ENCODE results near the gene ERP44. TPM values are rescaled to one million over a fixed set of nuclear protein-coding genes. Genes with fewer than 3 reads are reported as not detected.

The ERP44 gene
- total and polyA plus RNA-seq, 3 donors from 2014 or later: 14.6 to 18.3 (median 17.8) TPM

DNA sequence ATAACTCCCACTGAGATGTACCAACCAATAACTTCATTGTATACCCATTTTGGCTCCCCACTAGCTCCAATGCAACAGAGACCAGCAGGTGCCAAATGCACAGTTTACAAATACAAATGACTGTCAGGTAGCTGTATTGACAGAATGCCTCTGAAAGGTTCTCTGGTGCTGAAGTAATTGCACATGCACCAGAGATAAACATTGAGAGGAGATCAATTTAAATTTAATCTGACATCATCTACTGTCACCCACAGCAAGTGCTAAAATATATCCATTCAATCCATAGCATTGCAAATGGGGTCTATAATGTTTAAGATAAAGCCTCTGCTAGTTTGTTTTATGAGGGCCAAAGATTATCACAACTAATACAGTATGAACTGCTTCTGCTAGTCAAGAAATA is 112.2 kb downstream of the ERP44 start:
- Histone ChIP-seq H3K27me3 (no peaks in the 10 kb centered on the region), H3K4me3 (no peak overlapping the region), H3K36me3 (ENCODE audit: low read depth, missing control alignments) (no peaks in the 10 kb centered on the region), H3K27ac (no peak overlapping the region), H3K4me1 (no peaks in the 10 kb centered on the region), H3K9me3 (no peaks in the 10 kb centered on the region)
- DNase-seq: no peak
- intact Hi-C loops (cut with DNase I; ENCODE audit: low total_unique reads): no loop called here
- no peak for TF ChIP-seq POLR2A (IDR thresholded peaks at IDR 0.05)
- TF ChIP-seq, protein P1, sequence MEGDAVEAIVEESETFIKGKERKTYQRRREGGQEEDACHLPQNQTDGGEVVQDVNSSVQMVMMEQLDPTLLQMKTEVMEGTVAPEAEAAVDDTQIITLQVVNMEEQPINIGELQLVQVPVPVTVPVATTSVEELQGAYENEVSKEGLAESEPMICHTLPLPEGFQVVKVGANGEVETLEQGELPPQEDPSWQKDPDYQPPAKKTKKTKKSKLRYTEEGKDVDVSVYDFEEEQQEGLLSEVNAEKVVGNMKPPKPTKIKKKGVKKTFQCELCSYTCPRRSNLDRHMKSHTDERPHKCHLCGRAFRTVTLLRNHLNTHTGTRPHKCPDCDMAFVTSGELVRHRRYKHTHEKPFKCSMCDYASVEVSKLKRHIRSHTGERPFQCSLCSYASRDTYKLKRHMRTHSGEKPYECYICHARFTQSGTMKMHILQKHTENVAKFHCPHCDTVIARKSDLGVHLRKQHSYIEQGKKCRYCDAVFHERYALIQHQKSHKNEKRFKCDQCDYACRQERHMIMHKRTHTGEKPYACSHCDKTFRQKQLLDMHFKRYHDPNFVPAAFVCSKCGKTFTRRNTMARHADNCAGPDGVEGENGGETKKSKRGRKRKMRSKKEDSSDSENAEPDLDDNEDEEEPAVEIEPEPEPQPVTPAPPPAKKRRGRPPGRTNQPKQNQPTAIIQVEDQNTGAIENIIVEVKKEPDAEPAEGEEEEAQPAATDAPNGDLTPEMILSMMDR (IDR thresholded peaks at IDR 0.05): no peak

DNA sequence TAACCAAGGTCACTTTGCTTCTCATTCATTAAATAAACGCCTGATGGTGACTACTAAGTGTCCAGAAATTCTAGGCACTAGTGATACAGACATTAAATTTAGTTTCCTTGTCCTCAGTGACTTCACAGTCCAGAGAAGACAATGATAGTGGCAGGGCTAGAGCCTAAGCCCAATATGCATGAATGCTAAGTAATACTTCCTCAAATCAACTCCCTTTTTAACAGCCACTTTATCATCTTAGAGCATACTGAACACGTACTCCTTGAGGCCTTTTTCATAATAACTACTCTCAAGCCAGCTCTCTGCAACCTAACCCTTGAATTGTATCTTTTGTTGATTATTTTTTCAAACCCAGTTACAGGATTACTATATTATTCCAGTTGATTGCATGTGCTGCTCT is 118.2 kb downstream of the ERP44 start:
- no peak for TF ChIP-seq POLR2A (IDR thresholded peaks at IDR 0.05)
- TF ChIP-seq, protein P1 (IDR thresholded peaks at IDR 0.05): no peak
- Histone ChIP-seq H3K27me3 (no peaks in the 10 kb centered on the region), H3K36me3 (ENCODE audit: low read depth, missing control alignments) (no peaks in the 10 kb centered on the region), H3K4me1 (no peaks in the 10 kb centered on the region), H3K27ac (no peak overlapping the region), H3K4me3 (no peak overlapping the region), H3K9me3 (no peaks in the 10 kb centered on the region)
- DNase-seq: no peak
- WGBS, 2 donors: 61 to 68% methylated on average over 2 of the region's 2 CpGs
- intact Hi-C loops (cut with DNase I; ENCODE audit: low total_unique reads): no loop called here

DNA sequence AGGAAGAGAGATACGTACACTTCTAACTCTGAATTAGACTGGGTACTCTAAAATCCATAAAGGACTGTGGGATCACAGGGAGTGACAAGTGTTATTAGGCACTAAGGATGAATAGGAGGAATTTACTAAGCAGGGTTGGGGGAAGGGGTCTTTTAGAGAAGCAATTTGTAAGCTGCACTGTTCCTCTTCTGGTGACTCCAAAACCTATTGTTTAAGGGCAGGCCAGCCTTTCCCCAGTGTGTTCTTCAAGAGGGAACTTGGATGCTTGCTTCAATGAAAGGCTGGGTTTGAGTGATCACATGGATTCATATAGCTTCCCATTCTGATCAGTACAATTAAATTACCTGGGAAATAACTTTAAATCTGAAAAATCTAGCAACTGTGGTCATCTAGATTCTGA is 120.6 kb downstream of the ERP44 start:
- no peak for DNase-seq
- intact Hi-C loops (cut with DNase I; ENCODE audit: low total_unique reads): no loop called here
- WGBS, 2 donors: 70 to 73% methylated on average over 1 of the region's 1 CpG

DNA sequence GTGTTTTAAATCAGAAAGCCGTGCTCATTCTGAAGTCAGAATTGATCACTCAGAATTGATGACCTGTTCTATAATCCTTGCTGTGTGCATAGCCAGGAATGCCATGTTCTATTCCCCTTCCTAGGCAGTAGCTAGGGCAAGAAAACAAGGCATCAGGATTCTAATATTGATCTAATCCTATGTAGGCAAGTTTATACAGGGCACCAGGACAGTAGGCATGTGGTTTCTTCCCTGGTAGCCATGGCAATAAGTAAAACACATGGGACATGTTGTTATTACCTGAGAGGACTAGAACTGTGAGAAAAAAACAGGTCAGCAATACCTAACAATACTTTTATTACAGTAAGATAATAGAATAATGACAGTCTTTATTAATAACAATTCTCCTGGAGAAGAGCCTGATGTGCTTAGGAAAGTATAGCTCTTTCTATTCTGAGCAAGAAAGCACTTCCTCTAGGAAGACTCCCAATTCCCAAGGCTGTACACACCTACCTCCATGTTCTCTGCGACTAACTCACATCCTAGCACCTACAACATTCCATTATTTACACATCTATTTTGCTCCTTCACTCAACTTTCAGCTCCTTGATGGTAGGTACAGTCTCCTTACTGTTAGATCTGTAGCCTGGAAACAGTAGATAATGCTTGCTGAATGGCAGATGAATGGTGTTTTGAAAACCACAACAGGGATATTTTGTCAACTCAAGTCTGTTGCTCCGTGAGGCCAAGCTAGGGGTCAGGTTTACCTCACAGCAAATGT is 121.6 kb downstream of the ERP44 start:
- Histone ChIP-seq H3K4me1 (no peaks in the 10 kb centered on the region), H3K4me3 (no peak overlapping the region), H3K36me3 (ENCODE audit: low read depth, missing control alignments) (no peaks in the 10 kb centered on the region), H3K27me3 (no peaks in the 10 kb centered on the region), H3K27ac (no peak overlapping the region), H3K9me3 (no peaks in the 10 kb centered on the region)
- no peak for TF ChIP-seq POLR2A (IDR thresholded peaks at IDR 0.05)
- TF ChIP-seq, protein P1 (IDR thresholded peaks at IDR 0.05): no peak
- WGBS, 2 donors: 88 to 92% methylated on average over 3 of the region's 3 CpGs
- intact Hi-C loops (cut with DNase I; ENCODE audit: low total_unique reads): no loop called here
- no peak for DNase-seq

More for the DNA sequence above, 120.6 kb downstream of the ERP44 start:
- no peaks in the 10 kb centered on the region for H3K27me3 ChIP-seq
- H3K4me1 ChIP-seq: no peaks in the 10 kb centered on the region
- no peak overlapping the region for H3K4me3 ChIP-seq
- H3K36me3 ChIP-seq (ENCODE audit: low read depth, missing control alignments): no peaks in the 10 kb centered on the region
- TF ChIP-seq POLR2A (IDR thresholded peaks at IDR 0.05): no peak
- TF ChIP-seq, protein P1 (IDR thresholded peaks at IDR 0.05): no peak
- no peaks in the 10 kb centered on the region for H3K9me3 ChIP-seq
- H3K27ac ChIP-seq: no peak overlapping the region

DNA sequence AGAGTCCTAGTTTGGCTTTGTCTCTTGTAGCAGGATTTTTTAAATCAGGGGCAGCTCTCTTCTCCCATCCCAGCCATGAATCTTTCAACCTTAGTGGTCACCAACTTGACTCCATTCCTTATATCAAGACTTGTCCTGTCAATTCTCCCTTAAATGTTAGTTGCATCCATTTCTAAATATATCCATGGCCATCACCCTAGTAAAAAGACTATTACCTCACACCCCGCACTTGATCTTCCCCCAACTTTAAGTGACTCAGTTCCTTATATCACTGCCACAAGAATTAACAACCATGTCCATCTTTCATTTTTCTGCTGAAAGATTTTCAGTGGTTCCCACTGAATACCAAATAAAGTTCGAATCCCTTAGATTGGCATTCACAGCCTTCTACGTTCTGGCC is 125.3 kb downstream of the ERP44 start:
- no peak overlapping the region for H3K4me3 ChIP-seq
- TF ChIP-seq, protein P1 (IDR thresholded peaks at IDR 0.05): no peak
- TF ChIP-seq POLR2A (IDR thresholded peaks at IDR 0.05): no peak
- DNase-seq: no peak
- no peaks in the 10 kb centered on the region for H3K27me3 ChIP-seq
- H3K27ac ChIP-seq: no peak overlapping the region
- intact Hi-C loops (cut with DNase I; ENCODE audit: low total_unique reads): no loop called here
- H3K9me3 ChIP-seq: no peaks in the 10 kb centered on the region
- no peaks in the 10 kb centered on the region for H3K4me1 ChIP-seq
- H3K36me3 ChIP-seq (ENCODE audit: low read depth, missing control alignments): no peaks in the 10 kb centered on the region
- WGBS, 2 donors: 93 to 94% methylated on average over 3 of the region's 3 CpGs
